NCI-H446 treated with DMSO at 0.1 percent for 48 hours (cell line): ENCODE data around the gene MTHFD1L.

ENCODE experiments used
- DNase-seq: peaks from one replicate; lab custom pipeline; 2025; lab: John Stamatoyannopoulos, UW

Gene MTHFD1L

DNA sequence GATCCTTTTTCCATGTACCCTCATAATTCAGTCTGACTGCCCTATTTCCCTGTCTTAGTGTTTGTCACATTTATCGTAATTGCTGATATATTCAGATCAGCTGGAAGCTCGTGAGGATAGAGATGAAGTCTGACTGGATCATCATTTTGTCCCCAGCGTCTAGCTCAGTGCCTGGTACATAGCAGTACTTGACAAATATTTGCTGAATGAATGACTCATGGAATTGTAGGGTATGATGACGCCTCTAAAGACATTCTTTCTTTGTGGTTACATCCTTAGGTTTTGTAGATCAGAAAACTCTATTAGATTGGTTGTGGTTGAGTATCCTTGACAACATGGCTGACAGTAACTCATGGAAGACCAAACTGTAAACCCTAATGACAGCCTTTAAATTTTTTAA, 68.9 kb downstream of the MTHFD1L start:
- DNase-seq = no peak

DNA sequence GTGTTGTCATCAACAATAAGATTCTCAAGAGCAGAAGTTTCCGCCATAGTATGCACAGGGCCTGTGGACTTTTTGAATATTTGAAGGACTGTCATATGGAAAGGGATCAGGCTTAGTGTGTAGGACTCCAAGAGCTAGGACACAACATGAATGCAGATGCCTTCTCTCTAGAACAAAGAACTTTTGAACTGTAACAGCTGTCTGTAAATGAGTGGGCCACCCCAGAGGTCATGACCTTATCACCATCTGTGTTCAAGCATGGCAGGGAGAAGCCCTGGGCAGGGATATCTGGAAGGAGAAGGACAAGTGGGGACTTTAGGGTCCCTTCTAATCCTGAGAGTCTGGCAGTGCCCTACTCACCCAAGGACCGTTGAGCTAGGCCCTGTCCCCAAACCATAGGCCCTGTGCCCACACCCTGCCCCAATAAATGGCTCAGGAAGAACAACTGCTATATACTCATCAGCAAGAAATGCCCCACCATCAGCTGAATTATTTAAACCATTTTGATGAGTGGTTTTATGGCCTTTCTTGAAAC, 70.6 kb downstream of the MTHFD1L start:
- DNase-seq = no peak

DNA sequence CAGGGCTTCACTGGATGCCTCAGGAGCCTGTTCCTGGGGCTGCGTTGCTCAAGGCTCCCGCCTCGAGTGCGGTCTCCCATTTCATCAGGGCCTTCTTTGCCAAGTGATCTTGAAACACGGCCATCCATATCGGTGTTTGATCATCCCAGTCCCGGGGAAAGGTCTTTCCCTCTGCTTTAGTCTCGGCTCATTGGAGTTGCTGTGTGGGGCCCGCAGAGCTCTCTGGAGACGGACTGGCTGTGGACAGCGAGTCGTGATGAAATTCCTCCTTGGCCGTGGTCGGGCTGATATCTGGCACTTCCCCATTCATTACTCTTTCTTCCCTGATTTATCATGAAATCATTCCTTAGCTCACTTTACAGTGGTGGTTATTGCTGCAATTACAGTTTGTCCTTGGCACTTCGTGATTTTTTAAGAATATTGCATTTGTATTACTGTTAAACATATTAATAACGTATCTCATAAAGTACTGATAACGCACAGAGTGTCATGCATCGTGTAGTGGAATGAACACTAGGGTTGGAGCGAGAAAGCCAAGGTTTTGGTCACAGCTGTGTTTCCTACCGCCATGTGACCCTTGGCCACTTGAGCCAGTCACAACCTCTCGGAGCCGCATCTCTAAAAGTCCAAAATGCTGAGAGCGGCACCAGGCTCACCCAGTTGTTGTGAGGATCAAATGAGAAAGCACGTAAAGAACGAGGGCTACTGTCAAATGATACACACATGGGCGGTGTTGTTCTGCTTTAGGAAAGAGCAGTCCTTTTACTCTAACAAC, 71.8 kb downstream of the MTHFD1L start:
- no peak for DNase-seq

DNA sequence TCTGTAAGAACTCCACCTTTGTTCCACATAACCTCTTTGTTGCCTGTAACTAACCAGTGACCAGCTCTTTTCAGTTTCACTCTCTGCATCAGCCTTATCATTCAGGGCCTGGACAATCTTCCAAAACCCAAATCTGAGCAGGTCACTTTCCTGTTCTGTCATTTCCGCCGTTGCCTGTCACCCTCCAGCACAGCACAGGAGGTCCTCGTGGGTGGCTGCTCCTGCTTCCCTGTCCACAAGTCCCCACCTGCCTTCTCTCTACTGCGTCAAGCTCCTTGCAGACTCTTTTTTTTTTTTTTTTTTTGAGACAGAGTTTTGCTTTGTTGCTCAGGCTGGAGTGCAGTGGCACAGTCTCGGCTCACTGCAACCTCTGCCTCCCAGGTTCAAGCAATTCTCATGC, 73.9 kb downstream of the MTHFD1L start:
- DNase-seq = no peak

DNA sequence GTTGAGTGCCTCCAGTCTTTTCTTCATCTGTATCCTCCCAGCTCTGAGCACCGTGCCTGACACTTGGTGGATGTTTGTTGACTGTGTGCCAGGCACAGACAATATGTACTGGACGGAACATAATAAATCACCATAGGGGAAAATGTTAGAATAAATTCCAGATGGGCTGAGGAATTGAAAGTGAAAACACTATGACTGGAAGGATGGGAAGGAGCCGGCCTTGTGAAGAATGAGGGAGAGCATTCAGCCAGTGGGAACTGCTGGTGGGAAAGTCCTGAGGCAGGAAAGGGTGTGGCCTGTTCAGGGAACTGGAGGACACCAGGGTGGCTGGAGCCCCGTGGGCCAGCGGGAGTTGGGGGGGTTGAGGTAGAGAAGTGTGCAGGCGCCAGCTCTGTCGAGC, 75.4 kb downstream of the MTHFD1L start:
- no peak for DNase-seq

DNA sequence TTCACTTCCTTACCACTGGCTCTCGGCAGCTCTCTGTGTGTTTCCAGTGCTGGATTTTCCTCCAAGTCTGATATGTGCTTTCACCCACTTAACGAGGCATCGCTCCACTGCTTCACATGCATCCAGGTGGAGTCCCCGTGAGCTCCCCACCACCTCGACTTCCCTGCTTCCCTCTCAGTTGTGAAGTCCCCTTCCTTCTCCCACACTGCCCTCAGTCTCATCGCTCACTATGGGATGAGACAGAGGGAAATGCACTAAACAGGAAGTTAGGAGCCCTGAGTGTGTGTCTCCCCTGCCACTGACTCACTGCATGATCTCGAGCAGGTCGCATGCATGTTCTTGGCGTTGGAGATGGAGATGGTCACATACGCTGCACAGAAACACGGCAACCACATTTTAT, 84.0 kb downstream of the MTHFD1L start:
- no peak for DNase-seq

DNA sequence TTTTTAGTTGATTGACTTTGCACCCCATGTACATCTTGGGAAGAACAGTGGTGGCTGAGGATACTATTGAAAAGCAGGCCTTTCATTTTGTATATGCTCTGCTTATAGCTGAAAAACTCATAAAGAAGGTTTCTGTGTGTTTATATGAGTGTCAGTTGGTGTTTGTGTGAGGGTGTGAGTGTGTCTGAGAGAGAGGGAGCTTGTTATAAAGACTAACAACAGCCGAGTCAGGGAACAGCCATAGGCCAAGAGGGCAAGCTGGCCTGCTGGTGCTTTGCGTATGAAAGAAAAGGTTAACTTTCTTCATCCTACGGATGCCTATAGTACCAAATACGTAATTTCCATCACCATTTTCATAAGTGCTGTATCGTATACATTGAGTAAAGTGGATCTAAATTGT, 88.3 kb downstream of the MTHFD1L start:
- DNase-seq = no peak

DNA sequence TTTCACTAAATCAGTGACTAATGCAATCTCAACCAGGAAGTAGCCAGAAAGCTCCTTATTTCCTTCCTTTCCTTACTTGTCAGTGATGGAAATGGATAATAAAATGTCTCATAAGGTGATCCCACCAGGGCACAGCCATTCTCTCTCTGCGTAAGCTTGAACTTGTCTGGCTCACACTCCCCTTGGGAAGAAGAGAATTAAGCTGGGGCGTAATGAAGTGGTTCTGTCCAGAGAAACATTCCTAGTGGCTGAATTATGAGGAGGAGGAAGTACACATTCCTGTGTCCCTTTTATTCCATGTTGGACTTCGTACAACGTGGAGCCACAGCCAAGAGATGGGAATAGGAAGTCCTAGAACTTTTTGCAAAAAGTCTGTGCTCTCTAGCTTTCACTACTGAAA, 93.7 kb downstream of the MTHFD1L start:
- DNase-seq = no peak

DNA sequence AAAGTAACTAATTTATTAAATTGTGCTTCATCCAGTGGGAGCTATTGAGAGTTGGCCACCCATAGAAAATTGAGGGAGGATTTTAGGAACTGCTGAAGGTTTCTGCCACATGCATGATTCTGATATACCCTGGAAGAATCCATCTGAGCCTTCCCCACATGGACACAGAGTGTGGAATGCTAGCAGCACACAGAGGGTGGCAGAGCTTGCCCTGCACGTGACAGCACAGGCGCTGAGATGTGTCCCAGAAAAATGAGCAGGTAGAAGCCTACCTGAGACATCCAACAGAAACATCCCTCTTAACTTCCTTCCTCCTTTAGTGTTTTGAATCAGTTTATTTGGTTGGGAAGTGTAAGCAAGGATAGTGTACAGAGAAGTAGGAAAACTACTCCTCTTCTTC, 96.9 kb downstream of the MTHFD1L start:
- DNase-seq = no peak

DNA sequence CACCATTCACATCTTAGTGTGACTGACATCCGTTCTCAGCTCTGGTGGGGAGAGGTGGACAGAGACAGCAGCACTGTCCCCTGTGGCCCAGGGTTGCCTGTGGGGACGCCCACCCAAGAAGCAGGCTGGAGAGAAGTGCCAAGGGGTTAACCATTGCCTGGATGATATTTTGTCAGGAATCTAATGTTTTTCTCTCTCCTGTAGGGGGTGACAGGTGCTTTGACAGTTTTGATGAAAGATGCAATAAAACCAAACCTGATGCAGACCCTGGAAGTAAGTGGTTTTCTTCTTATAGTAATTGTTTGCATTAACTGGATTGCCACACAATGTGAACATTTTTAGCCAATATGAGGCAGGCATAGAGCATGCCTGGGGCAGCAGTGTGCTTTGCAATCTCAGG, 99.3 kb downstream of the MTHFD1L start:
- DNase-seq = no peak

DNA sequence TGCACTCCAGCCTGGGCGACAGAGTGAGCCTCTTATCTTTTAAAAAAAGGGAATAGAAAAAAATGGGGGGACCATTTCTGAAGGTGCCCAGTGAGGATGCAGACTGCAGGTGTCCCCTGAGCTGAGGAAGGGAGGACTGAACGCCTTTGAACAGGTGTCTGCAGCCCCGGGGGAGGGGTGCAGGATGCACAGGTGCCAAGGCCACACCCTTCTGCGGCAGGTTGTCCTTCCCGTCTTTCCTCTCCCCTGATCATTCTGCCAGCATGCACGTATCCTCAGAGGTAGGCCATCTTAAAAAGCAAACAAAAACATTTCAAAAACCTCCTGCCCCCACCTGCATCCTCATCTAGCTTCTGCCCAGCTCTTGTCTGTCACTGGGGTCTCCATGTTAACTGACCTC, 101.3 kb downstream of the MTHFD1L start:
- no peak for DNase-seq

DNA sequence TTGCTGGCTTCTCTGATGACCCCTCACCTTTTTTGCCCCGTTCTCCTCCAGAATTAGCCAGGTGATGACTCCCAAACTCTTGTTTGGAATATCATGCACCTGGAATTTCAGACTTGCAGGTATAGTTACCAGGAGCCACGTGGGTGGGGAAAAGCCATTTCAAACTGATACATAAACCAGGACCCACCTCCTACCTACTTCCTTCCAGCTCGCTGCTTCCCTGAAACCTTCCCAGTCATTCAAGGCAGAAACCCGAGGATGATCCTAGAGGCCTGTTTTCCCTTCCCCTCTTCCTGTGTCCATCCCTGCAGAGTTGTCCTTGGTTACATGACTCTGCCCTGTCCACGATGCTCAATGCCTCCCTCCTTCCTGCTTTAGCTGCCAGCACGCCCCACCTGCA, 101.9 kb downstream of the MTHFD1L start:
- no peak for DNase-seq

DNA sequence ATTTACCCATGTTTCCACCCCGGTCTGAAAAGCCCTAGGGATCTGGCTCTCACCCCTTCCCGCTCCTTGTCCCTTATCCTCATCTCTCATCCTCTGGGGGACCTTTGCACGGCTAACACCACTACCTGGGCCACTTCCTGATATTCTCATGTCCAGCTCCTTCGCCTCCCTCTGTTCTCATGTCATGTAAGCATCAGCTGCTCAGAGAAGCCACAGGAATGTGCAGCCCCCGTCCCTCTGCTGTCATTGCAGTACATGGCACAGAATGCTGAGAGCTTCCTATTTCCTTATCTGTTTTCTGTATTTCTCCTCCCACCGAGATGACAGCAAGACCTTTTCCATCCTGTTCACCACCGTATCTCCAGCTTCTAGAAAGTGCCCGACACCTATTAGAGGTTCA, 102.4 kb downstream of the MTHFD1L start:
- DNase-seq = no peak

DNA sequence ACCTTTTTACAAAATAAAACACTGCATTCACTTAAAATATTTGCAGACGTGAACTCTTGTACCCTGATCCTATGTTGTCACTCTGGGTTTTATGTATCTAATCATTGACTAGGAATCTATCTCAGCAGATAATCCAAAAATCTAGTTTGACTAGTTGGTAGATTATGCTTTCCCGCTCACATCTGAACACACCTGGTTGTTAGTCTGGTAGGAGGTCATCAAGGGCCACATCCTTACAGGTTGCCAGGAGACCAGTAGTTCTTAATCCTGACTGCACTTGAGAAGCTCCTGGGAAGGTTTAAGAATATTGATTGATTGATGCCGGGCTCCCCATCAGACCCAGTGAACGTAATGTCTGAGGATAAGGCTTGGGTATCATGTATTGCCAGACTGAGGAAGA, 104.4 kb downstream of the MTHFD1L start:
- DNase-seq = no peak

DNA sequence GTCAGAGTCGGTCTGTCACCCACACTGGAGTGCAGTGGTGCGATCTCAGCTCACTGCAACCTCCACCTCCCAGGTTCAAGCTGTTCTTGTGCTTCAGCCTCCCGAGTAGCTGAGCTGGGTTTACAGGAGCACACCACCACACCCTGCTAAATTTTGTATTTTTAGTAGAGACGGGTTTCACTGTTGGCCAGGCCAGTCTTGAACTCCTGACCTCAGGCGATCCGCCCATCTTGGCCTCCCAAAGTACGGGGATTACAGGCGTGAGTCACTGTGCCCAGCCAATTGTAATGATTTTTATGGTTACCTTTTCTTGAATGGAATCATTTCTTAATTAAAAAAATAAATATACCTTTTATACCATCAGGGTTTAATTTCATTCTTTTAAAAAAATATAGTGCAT, 105.7 kb downstream of the MTHFD1L start:
- DNase-seq = no peak

DNA sequence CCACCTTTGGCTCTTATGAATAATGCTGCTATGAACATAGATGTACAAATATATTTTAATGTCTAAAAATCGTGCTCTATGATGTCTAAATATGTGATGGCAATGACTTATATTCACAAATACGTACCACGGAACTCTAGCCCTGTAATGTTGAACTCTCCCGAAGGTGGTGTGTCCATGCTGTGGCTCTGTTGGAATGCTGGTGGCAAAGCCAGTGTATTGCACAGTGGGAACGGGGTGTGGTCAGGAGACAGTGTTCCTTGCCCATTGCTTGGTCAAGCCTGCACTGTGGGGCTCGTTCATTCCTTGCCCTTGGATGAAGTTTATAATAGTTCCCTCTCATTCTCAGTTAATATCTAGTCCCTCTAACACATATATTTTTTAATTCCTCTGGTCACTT, 109.6 kb downstream of the MTHFD1L start:
- no peak for DNase-seq

DNA sequence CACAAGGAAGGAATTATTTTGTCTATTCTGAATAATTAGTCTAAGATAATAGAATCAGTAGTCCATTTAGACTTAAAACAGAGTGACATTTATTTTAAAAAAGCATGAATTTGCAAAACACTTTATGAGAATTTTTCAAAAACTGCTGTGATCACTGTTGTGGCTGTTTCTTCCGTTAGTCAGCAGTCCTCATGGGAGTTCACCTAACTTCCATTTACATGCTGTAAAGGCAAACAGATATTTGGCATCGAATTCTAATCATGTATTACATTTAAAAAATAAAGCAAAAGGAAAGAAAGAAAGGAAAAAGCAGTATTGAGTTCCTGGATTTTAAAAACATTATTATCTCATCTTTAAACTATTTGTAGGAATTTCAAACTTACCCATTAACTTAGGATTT, 111.8 kb downstream of the MTHFD1L start:
- DNase-seq = no peak

DNA sequence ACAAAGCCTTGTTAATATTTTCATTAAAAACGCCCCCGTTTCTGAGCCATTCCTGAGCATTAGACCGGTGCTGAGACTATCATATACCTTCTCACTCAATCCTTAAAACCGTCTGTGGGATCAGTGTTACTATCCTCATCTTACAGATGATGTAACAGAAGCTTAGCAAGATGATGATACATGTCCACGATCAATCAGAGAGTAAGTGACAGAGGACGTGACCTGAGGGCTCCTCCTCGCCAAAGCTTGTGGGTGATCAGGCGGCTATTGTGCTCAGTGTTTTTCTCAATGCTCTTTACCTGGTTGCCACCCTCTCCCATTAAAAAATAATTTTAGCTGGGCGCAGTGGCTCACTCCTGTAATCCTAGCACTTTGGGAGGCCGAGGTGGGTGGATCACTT, 113.1 kb downstream of the MTHFD1L start:
- DNase-seq = no peak

DNA sequence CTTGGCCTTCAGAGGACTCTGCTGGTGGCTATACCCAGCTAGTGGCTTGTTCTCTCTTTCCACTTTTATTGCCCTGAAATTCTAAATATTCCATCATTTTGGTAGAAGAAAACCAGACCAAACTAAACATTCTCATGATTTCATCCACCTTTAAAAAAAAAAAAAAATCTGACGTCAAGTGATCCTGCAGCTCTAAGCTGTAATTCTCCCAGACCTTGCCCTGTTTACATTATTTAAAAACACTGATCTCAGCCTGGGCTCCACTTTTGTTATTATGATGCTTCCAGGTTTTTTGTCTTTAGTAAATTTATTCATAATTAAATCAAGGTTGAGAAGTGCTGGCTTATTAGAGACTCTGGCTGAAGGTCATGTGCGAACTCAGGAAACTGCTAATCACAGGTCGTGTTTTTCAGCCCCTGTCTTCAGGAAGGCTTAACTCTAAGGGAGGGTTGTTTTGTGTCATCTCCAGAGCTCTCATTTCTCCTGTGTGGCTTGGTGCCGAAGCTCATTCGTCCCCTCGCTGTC, 114.4 kb downstream of the MTHFD1L start:
- DNase-seq = no peak

DNA sequence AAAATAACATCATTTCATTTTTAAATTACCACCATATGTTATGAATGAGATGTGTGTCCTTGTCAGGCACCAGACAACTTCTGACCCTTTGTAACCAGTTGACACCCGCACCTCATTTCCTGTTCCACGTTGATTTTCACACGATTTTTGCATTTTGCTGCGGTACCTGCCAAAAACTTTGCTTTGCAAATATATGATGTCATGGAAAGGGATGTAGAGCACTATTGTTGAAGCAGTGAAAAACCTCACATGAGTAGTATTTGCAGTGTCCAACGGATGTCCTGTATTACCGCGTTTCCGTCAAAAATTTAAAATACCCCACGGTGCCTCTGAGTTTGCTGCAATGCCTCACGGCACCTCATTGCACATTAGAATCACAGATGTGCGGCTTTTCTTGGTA, 115.6 kb downstream of the MTHFD1L start:
- DNase-seq = no peak

DNA sequence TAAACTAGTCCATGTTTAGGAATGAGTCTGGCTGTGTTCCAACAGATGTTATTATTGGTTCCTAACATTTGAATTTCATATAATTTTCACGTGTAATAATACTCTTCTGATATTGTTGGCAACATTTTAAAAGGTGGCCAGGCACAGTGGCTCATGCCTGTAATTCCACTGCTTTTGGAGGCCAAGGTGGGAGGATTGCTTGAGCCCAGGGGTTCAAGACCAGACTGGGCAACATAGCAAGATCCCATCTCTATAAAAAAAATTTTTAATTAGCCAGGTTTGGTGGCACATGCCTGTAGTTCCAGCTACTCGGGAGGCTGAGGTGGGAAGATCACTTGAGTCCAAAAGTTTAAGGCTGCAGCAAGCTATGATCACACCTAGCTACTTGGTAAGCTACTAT, 116.2 kb downstream of the MTHFD1L start:
- DNase-seq = no peak

DNA sequence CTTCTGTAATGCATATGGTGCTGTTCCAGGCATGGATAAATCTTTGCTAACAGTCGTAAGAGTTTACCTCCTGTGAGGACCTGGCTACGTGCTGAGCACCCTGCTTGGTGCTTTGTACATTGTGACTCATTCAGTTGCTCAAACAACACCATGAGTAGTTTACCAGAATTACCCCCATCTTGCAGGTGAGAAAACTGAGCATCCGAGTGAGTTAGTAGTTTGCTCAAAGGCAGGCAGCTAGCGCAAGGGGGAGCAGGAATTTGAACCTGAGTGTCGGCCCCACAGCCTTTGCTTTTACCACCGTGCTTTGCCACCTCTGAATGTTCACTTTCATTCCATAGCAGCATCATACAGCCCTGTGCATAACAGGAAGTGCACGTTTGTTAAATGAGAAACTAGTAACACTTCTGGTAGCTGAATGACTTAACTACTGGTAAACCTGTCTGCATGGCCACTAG, 121.9 kb downstream of the MTHFD1L start:
- DNase-seq = no peak

DNA sequence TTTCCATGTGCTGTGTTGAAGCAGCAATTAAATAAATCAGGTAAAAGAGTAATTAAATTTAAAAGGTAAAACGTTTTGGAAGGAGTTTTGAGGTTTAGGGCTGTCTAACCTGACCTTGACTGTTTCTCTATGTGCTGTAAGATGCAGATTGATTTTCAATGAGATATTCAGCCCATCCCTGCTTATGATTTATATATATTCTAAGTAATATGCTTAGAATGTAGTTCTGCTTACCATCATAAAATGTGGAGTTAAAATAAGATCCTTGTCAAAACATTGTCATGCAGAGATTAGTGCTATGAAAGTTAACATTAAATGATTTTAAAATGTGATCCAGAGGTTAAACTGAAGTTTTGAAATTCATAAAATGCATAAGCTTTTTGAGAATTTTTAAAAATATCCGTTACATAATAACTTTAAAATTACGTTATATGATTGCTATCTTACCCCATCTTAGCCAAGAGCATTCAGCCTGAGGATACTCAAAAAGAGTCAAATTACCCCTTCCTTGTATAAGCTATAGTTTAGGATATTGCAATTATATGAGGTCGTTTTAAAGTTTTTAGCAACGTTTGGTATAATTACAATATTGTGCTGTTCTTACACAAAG, 122.5 kb downstream of the MTHFD1L start:
- DNase-seq = no peak

DNA sequence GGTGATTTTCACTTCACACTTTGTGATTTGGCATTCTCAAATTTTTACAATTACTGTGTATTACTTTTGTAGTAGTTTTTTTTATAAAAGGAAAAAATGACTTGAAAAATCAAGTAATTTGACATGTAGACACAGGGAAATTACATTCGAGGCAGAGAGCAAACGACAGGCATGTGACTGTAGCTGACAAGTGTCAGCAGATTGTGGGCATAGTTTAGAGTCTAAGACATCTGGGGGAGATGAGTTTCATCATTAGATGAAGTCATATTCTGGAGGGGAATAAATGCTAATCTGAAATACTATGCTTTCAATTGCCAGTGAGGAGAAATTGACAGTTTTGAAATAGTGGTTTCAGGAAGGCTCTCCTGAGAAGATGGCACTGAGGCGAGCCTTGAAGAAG, 126.0 kb downstream of the MTHFD1L start:
- DNase-seq = no peak
